GM18511 (cell line): ENCODE measurements around the gene S100A9.

Source experiments
- ATAC-seq: cut with Tn5 transposase; IDR thresholded peaks from one replicate; pipeline ENCODE4 v1.9.1; 2021; ENCODE audit warnings: mild to moderate bottlenecking, moderate library complexity; ENCODE audit not compliant: unreplicated experiment

S100A9 gene

GRCh38 chr1:153360592-153361479 lies 3.2 kb downstream of the S100A9 start:
- no peak for ATAC-seq

- ATAC-seq = no peak
These were observed 3.9 kb downstream of the S100A9 start for GRCh38 chr1:153361480-153362109.

- no peak for ATAC-seq
These were observed 4.6 kb downstream of the S100A9 start for GRCh38 chr1:153362187-153362775.

GRCh38 chr1:153363641-153364040 lies 6.0 kb downstream of the S100A9 start:
- ATAC-seq = no peak

- ATAC-seq = no peak
These were observed 6.5 kb downstream of the S100A9 start for GRCh38 chr1:153364156-153364555.

GRCh38 chr1:153364766-153365666 lies 7.4 kb downstream of the S100A9 start:
- ATAC-seq = no peak

GRCh38 chr1:153365696-153366095 lies 8.0 kb downstream of the S100A9 start:
- no peak for ATAC-seq

GRCh38 chr1:153366261-153366660 lies 8.6 kb downstream of the S100A9 start:
- ATAC-seq = no peak

GRCh38 chr1:153367090-153367489 lies 9.4 kb downstream of the S100A9 start:
- ATAC-seq = no peak

GRCh38 chr1:153368495-153368894 lies 10.8 kb downstream of the S100A9 start:
- ATAC-seq = no peak

- ATAC-seq = no peak
These were observed 12.5 kb downstream of the S100A9 start for GRCh38 chr1:153370146-153370545.

GRCh38 chr1:153371231-153371630 lies 13.6 kb downstream of the S100A9 start:
- no peak for ATAC-seq

- no peak for ATAC-seq
These were observed 14.9 kb downstream of the S100A9 start for GRCh38 chr1:153372571-153372970.

- ATAC-seq = no peak
These were observed 16.4 kb downstream of the S100A9 start for GRCh38 chr1:153374071-153374470.

- ATAC-seq = no peak
These were observed 17.9 kb downstream of the S100A9 start, which contains the start of gene S100A12 for GRCh38 chr1:153375511-153375910. TSS of gene S100A12 (minus strand) at chr1:153375621. CDS start at chr1:153374592, 1,029 bp downstream.

GRCh38 chr1:153379591-153379990 lies 21.9 kb downstream of the S100A9 start:
- no peak for ATAC-seq

GRCh38 chr1:153380711-153381110 lies 23.1 kb downstream of the S100A9 start:
- ATAC-seq = no peak

- ATAC-seq = no peak
These were observed 27.4 kb downstream of the S100A9 start for GRCh38 chr1:153384958-153385580.

GRCh38 chr1:153386500-153386901 lies 28.8 kb downstream of the S100A9 start:
- no peak for ATAC-seq

- no peak for ATAC-seq
These were observed 29.3 kb downstream of the S100A9 start for GRCh38 chr1:153387001-153387400.
